ENCODE data around the gene SMG7. TPM values are rescaled to one million over a fixed set of nuclear protein-coding genes. Genes with fewer than 3 reads are reported as not detected.

The SMG7 gene
- total RNA-seq, 1 donor from 2014 or later: 79.8 TPM

DNA sequence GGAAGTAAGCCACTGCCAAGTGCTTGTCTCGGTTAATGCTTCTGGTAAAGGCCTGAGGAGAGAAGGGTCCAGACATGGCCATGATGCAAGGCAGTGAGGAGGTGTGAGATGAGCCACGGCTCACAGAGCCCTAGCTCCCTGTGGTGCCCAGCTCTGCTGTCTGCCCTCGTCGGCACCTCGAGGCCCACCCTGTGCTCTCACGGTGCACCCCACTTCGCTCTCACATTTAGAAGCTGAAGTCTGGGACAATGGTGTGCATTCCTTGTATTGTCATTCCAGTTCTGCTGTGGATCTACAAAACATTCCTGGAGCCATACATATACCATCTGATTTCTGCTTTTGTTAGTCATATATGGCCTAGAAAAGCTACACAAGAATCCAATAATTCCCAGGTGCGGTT, 114.6 kb downstream of the SMG7 start:
- Mint-ChIP-seq H3K4me3 (no peak overlapping the region), H3K27me3 (no peaks in the 10 kb centered on the region), H3K27ac (no peak overlapping the region), H3K36me3 (ENCODE audit: low read depth) (peaks cover 9% of the 10 kb centered on the region), H3K4me1 (peaks cover 44% of the 10 kb centered on the region), H3K9me3 (no peaks in the 10 kb centered on the region)
- DNase-seq: no peak
- intact Hi-C loops (cut with micrococcal nuclease): no loop called here

DNA sequence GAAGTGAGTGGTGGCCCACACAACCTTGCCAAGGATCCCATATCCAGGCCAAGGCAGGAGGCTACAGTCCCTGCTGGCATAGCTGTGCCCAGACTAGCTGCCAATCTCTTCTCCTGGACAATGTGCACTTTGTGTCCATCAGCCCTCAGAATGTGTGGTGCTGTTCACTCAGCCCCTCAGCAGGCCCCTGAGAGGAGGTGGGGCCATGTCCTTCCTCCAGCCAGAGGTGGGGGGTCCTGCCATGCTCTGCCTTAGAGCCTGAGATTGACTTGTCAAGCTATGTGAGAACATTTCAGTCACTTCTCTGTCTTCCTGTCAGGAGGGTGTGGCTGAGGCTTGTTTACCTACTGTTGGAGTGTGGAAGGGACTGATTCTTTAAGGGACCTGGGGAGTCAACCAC, 116.5 kb downstream of the SMG7 start:
- H3K4me3 Mint-ChIP-seq: peak overlapping the region; percentile 63
- H3K27me3 Mint-ChIP-seq: no peaks in the 10 kb centered on the region
- peaks cover 8% of the 10 kb centered on the region for H3K36me3 Mint-ChIP-seq (ENCODE audit: low read depth)
- peak; percentile 73 for DNase-seq
- peak overlapping the region; percentile 75 for H3K27ac Mint-ChIP-seq
- no peaks in the 10 kb centered on the region for H3K9me3 Mint-ChIP-seq
- intact Hi-C loops (cut with micrococcal nuclease): no loop called here
- H3K4me1 Mint-ChIP-seq: peaks cover 50% of the 10 kb centered on the region

DNA sequence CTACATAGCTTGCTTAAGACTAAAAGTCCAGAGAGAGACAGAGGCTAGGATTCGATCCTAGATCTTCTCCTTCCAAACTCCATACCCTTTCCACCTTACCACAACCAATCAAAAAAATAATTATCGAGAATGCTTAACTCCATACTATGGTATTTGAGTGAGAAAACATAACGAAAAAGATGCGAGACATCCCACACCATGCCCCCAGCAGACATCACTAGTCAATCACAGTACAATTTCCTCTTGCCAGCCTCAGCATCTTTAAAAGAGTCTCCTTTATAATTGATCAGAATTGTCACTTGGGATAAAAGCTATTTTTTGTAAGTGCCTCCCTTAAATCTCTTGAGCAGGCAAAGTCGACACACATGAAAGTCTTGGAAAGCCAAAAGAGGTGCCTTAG, 117.1 kb downstream of the SMG7 start:
- DNase-seq: no peak
- intact Hi-C loops (cut with micrococcal nuclease): no loop called here
- Mint-ChIP-seq H3K4me1 (peaks cover 50% of the 10 kb centered on the region), H3K27me3 (no peaks in the 10 kb centered on the region), H3K27ac (peak overlapping the region; percentile 75), H3K9me3 (no peaks in the 10 kb centered on the region), H3K4me3 (peak overlapping the region; percentile 63), H3K36me3 (ENCODE audit: low read depth) (peaks cover 5% of the 10 kb centered on the region)

DNA sequence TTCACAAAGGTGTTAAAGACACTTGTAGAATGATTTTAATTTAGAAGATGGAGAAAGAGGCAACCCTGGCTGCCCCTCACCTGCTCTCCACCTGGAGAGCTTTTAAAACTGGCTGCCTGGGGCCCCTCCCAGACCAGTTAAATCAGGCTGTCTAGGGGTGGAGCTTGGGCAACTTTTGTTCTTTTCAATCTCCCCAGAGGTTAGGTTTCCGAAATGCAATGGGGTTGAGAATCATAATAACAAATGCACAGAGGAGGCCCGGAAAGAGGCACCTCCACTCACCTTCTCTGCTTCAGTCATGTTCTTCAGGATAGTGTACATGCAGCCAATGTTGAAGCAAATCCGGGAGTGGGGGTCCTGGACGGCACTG, 117.6 kb downstream of the SMG7 start:
- intact Hi-C loops (cut with micrococcal nuclease): loop anchor here (1.0 kb wide), 3 partner anchors 10 to 120 kb away; partner anchors contain the start of gene ARPC5
- no peak for DNase-seq

DNA sequence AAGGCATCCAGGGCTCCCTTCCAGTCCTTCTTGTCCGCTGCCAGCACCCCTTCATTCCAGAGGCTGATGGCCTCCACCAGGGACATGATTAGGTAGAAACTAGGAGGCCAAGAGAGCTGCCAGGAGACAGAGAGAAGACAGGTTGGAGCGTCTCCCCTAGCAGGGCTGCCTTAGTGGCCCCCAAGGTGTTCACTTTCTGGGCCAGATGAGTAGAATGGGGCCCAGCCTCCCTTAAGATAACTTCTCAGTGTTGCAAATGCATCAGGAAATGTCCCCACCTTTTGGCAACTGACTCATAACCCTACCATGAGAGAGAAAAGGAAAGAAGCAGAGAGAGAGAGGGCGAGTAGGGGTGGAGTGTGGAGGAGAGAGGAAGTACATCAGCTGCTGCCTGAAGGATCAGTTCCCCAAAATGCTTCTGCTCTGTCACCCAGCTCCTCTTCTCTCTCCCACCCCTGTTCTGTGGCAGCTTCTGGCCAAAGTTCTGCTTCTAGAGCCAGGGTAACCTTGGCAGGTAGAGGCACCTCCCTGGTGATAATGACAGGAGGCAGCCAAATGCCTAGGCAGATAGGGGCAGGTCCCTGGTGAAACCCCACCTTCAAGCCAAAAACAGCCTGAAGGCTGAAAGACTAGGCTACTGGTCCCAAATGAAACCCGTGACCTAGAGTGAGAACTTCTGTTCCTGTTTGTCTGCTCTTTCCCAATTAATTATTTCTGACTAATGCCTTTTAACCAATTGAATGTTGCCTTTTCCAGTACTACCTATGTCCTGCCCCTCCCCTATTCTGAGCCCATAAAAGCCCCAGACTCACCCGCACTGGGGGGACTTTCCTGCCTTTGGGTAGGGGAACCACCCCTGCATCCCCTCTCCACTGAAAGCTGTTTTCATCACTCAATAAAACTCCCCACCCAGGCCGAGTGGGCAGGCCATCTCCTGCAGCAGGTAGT, 118.2 kb downstream of the SMG7 start, which contains the start of gene NCF2:
Gene NCF2, minus strand, starts transcription at position 216 of the 948 bp plus-strand sequence. Its CDS starts 130 bp downstream, at position 86.
- Mint-ChIP-seq H3K27me3 (no peaks in the 10 kb centered on the region), H3K4me3 (peak within 1 kb of the TSS; percentile 63), H3K27ac (peak within 1 kb of the TSS; percentile 75), H3K9me3 (no peaks in the 10 kb centered on the region), H3K36me3 (ENCODE audit: low read depth) (peaks cover 1% of the 10 kb centered on the region), H3K4me1 (peaks cover 44% of the 10 kb centered on the region)
- intact Hi-C loops (cut with micrococcal nuclease): loop anchor here (1.0 kb wide), 3 partner anchors 10 to 120 kb away; partner anchors contain the start of gene ARPC5
- peak; percentile 89 for DNase-seq

More for the DNA sequence above, 117.6 kb downstream of the SMG7 start:
- H3K4me3 Mint-ChIP-seq: peak overlapping the region; percentile 63
- H3K36me3 Mint-ChIP-seq (ENCODE audit: low read depth): peaks cover 4% of the 10 kb centered on the region
- H3K27me3 Mint-ChIP-seq: no peaks in the 10 kb centered on the region
- H3K9me3 Mint-ChIP-seq: no peaks in the 10 kb centered on the region
- H3K4me1 Mint-ChIP-seq: peaks cover 47% of the 10 kb centered on the region
- peak overlapping the region; percentile 75 for H3K27ac Mint-ChIP-seq

DNA sequence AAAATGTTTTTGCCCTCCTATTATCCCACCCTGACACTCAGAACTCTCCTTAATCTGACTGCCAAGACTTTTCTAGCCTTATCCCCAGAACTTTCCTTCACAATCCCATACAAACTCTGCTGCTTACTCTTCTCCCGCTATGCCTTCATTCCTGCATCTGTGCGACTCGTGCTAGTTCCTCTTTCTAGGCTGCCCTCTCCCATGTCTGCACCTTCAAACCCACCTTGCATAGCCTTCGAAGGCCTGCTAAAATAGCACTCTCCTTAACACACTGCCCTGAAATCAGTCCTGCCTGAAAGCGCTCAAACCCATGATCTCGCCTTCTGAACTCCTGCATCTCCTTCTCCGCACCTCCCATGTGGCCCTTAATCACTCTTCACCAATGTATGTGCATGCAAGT, 120.4 kb downstream of the SMG7 start:
- Mint-ChIP-seq H3K4me1 (peaks cover 42% of the 10 kb centered on the region), H3K9me3 (no peaks in the 10 kb centered on the region), H3K36me3 (ENCODE audit: low read depth) (no peaks in the 10 kb centered on the region), H3K27me3 (no peaks in the 10 kb centered on the region), H3K27ac (no peak overlapping the region), H3K4me3 (no peak overlapping the region)
- DNase-seq: no peak
- intact Hi-C loops (cut with micrococcal nuclease): no loop called here

DNA sequence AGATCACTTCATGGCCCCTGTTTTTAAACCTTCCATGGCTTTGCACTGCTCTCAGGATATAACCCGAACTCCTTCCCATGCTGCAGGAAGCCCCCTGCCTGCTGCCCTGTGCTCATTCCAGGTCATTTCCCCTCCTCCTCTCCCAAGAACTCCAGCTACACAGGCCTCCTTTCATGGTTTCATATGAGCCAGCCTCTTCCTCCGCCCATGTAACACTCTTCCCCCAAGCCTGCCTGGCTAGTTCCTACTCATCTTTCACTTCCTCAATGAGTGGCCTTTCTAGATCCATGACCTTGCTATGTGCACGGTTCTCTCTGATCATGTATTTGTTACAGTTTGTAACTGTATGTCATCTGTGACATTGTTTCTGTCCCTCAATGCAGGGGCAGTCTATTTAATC, 121.1 kb downstream of the SMG7 start:
- no peak for DNase-seq
- H3K27me3 Mint-ChIP-seq: no peaks in the 10 kb centered on the region
- no peak overlapping the region for H3K4me3 Mint-ChIP-seq
- H3K27ac Mint-ChIP-seq: no peak overlapping the region
- H3K9me3 Mint-ChIP-seq: no peaks in the 10 kb centered on the region
- peaks cover 42% of the 10 kb centered on the region for H3K4me1 Mint-ChIP-seq
- no peaks in the 10 kb centered on the region for H3K36me3 Mint-ChIP-seq (ENCODE audit: low read depth)
- intact Hi-C loops (cut with micrococcal nuclease): no loop called here

DNA sequence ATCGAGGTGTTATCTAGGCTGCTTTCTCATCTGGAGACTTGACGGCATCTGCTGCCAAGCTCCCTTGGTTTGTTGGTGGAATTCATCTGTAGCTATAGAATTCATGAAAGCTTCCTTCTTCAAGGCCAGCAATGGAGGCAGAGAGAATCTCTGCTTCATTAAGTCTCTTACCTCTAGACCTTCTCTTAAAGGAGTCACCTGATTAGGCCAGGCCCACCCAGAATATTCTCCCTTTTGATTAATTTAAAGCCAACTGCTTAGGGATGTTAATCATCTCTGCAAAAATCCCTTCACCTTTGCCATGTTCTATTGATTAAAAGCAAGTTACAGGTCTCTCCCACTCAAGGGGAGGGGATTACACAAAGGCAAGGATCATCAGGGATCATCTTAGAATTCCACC, 123.2 kb downstream of the SMG7 start:
- intact Hi-C loops (cut with micrococcal nuclease): no loop called here
- Mint-ChIP-seq H3K27ac (no peak overlapping the region), H3K9me3 (no peaks in the 10 kb centered on the region), H3K4me3 (no peak overlapping the region), H3K4me1 (peaks cover 26% of the 10 kb centered on the region), H3K27me3 (no peaks in the 10 kb centered on the region), H3K36me3 (ENCODE audit: low read depth) (no peaks in the 10 kb centered on the region)
- no peak for DNase-seq

DNA sequence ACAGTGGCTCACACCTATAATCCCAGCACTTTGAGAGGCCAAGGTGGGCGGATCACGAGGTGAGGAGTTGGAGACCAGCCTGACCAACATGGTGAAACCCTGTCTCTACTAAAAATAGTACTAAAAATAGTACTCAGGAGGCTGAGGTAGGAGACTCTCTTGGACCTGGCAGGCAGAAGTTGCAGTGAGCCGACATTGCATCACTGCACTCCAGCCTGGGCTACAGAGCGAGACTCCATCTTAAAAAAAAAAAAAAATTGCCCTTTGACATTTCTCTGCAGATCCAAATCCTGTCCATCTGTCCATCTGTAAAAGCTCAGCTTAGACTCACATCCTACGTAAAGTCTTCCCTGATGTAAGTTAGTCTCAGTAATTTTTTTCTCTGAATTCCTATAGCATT, 124.2 kb downstream of the SMG7 start:
- no peaks in the 10 kb centered on the region for H3K36me3 Mint-ChIP-seq (ENCODE audit: low read depth)
- no peak for DNase-seq
- H3K9me3 Mint-ChIP-seq: no peaks in the 10 kb centered on the region
- H3K4me3 Mint-ChIP-seq: no peak overlapping the region
- intact Hi-C loops (cut with micrococcal nuclease): no loop called here
- peaks cover 19% of the 10 kb centered on the region for H3K4me1 Mint-ChIP-seq
- no peaks in the 10 kb centered on the region for H3K27me3 Mint-ChIP-seq
- no peak overlapping the region for H3K27ac Mint-ChIP-seq

DNA sequence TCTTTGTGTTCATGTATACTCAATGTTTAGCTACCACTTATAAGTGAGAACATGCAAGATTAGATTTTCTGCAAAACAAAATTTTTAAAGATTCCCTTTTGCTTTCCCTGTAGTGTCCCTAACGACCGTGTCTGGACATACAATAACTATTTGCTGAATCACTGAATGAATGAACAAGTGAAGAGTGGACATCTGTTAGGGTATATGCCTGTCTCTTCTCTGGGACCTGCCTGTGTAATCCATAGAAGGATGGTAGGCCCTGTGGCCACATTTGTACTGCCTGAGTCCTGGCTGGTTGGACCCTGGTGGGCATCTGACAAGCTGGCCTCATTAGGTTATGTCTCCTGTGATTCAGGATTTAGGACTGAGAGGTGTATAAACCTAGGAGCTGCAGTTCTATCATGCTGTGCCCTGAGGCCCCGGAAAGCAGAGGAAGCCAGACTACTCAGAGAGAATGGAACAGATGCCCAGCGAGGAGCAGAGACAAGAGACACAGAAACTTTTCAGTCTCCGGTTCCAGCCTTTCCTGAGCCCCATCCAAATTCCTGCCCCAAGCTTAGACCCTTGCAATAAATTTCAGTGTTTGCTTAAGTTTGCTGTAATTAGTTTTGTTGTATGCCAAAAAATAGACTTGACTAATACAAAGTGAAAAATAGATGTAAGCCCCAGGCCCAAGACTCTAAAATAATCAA, 125.5 kb downstream of the SMG7 start:
- intact Hi-C loops (cut with micrococcal nuclease): no loop called here
- H3K36me3 Mint-ChIP-seq (ENCODE audit: low read depth): no peaks in the 10 kb centered on the region
- H3K9me3 Mint-ChIP-seq: no peaks in the 10 kb centered on the region
- DNase-seq: no peak
- no peaks in the 10 kb centered on the region for H3K27me3 Mint-ChIP-seq
- peaks cover 18% of the 10 kb centered on the region for H3K4me1 Mint-ChIP-seq
- H3K4me3 Mint-ChIP-seq: peak overlapping the region; percentile 16
- H3K27ac Mint-ChIP-seq: peak overlapping the region; percentile 21

DNA sequence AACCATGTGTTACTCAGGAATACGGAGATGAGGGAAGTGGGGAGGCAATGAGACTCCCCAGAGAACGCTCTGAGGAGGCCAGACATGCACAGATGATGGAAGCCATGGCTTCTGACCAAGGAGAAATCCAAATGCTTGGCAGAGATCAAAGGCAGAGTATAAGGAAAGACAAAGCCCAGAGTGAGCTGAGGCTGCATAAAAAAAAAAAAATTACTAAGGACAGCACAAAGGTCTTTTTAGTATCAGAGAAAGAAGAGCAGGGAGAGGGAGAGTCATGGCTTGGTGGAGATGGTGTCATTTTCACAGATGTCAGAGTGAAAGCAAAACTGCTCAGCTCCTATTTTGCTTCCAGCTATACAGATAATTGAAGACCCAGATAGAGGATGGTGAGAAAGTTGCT, 126.1 kb downstream of the SMG7 start:
- DNase-seq: no peak
- Mint-ChIP-seq H3K9me3 (no peaks in the 10 kb centered on the region), H3K4me1 (peaks cover 12% of the 10 kb centered on the region), H3K27ac (peak overlapping the region; percentile 21), H3K4me3 (peak overlapping the region; percentile 16), H3K27me3 (no peaks in the 10 kb centered on the region), H3K36me3 (ENCODE audit: low read depth) (no peaks in the 10 kb centered on the region)
- intact Hi-C loops (cut with micrococcal nuclease): no loop called here

DNA sequence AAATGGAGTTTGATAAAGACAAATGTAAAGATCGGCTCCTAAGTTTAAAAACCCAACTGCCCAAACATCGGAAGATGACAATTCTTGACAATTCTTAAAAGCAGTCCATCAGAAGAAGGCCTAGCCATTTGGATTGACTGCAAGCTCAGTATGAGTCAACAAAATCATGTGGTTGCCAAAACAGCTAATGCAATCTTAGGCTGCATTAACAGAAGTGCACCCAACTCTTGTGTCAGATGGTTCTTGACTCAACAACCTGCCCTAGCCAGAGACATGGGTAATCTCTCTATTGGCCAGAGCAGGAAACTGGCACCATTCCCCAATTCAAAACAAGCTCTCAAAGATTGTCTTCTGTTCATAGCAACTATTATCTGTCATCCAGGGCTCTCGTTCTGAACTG, 127.8 kb downstream of the SMG7 start:
- Mint-ChIP-seq H3K27me3 (no peaks in the 10 kb centered on the region), H3K36me3 (ENCODE audit: low read depth) (no peaks in the 10 kb centered on the region), H3K4me1 (peaks cover 17% of the 10 kb centered on the region), H3K27ac (no peak overlapping the region), H3K4me3 (no peak overlapping the region), H3K9me3 (no peaks in the 10 kb centered on the region)
- DNase-seq: no peak
- intact Hi-C loops (cut with micrococcal nuclease): no loop called here

DNA sequence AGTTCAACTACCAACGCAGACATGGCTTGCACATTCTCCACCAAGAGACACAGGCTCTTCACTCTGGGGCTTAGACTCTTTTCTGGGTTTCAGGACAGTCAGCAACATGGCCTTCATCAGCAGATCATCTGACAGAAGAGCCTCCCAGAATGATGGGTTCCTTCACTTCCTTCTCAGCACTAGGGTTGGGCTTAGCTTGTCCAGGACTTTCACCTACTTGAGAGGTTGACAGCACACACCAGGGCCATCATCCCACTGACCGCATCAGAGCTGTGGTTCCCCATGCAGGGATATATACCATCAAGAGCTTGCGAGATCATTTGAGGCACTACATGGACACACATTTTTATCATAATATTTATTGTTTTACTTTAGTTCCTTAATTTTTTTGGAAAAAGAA, 128.3 kb downstream of the SMG7 start:
- no peak for DNase-seq
- Mint-ChIP-seq H3K27ac (no peak overlapping the region), H3K9me3 (no peaks in the 10 kb centered on the region), H3K27me3 (no peaks in the 10 kb centered on the region), H3K4me3 (no peak overlapping the region), H3K36me3 (ENCODE audit: low read depth) (no peaks in the 10 kb centered on the region), H3K4me1 (peaks cover 17% of the 10 kb centered on the region)
- intact Hi-C loops (cut with micrococcal nuclease): no loop called here

DNA sequence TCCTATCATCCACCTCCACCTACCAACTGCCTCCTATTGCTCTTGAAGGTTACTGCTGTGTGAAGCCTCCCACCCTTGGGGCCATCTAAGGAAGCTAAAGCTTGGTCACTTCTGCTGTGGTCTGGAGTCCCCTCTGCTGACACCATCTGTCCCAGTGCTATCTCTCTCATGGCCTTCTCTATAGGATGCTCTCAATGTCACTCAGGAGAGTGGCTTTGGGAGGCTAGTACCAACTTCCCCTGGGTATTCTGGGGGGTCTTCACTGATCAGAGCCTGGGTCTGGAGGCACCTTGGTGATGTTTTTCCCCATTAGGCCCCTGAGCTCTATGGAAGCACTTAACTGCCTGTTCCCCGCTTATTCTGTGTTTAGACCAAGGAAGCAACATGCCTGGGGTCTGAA, 130.2 kb downstream of the SMG7 start:
- Mint-ChIP-seq H3K4me1 (peaks cover 19% of the 10 kb centered on the region), H3K27me3 (no peaks in the 10 kb centered on the region), H3K4me3 (no peak overlapping the region), H3K9me3 (no peaks in the 10 kb centered on the region), H3K36me3 (ENCODE audit: low read depth) (no peaks in the 10 kb centered on the region), H3K27ac (no peak overlapping the region)
- no peak for DNase-seq
- intact Hi-C loops (cut with micrococcal nuclease): no loop called here

Measured in activated CD4-positive, alpha-beta T cell treated with anti-CD3 and anti-CD28 coated beads, Interleukin-2, amount 10 ng/mL, durations not matched to agents 24 days and 14 days (primary cell).